ENCODE measurements around the gene PPP1R13L. TPM values are rescaled to one million over a fixed set of nuclear protein-coding genes. Genes with fewer than 3 reads are reported as not detected.
"Not testable (repeated sequence)": the region's sequence is repeated elsewhere in the genome, so short reads cannot be mapped to it uniquely, and the experiment has no call there.

Gene PPP1R13L
- total and polyA plus RNA-seq, 12 donors, result 85.2 to 265 (median 166) TPM

GRCh38 chr19:45340899-45341453 lies 63.9 kb downstream of the PPP1R13L start:
- Histone ChIP-seq H3K27ac (no peak overlapping the region), H3K27me3 (peaks cover 6 to 42% (median 34%) of the 10 kb centered on the region in 7 donors), H3K9me3 (no peaks in the 10 kb centered on the region), H3K4me3 (peak overlapping the region in 8 of 10 donors; percentile 17 to 34 (median 30)), H3K4me1 (peaks cover 0 to 10% (median 5%) of the 10 kb centered on the region in 9 donors), H3K36me3 (no peaks in the 10 kb centered on the region)
- ATAC-seq (peak in 1 of 8 donors; percentile 4), DNase-seq (no peak)
- TF ChIP-seq CTCF (IDR thresholded peaks at IDR 0.05), result no peak
- WGBS, 2 donors, result 14 to 16% methylated on average over 22 to 25 of the region's 25 CpGs
- intact Hi-C loops (cut with DNase I), result no loop called here

- no peak for TF ChIP-seq CTCF (IDR thresholded peaks at IDR 0.05)
- DNase-seq (no peak), ATAC-seq (peak in 1 of 8 donors; percentile 34)
- H3K9me3 ChIP-seq, result no peaks in the 10 kb centered on the region
- no peaks in the 10 kb centered on the region for H3K36me3 ChIP-seq
- H3K4me3 ChIP-seq, result peak within 1 kb of the TSS in 8 of 10 donors; percentile 17 to 34 (median 30)
- 12 to 13% methylated on average over 46 to 50 of the region's 50 CpGs for WGBS, 2 donors
- peaks cover 0 to 10% (median 5%) of the 10 kb centered on the region in 9 donors for H3K4me1 ChIP-seq
- peaks cover 6 to 39% (median 29%) of the 10 kb centered on the region in 7 donors for H3K27me3 ChIP-seq
- intact Hi-C loops (cut with DNase I), result no loop called here
- no peak within 1 kb of the TSS for H3K27ac ChIP-seq
These were observed 64.5 kb downstream of the PPP1R13L start, which contains the start of gene KLC3 for GRCh38 chr19:45340232-45340898. Gene KLC3, plus strand, starts transcription at chr19:45340750. Its CDS starts 4,792 bp downstream, at chr19:45345542.

- H3K36me3 ChIP-seq, result no peaks in the 10 kb centered on the region
- TF ChIP-seq CTCF (IDR thresholded peaks at IDR 0.05), result no peak
- intact Hi-C loops (cut with DNase I), result loop anchor here in 6 of 10 donors (2.0 to 10.0 kb wide), 7 partner anchors 82 to 437 kb away; partner anchors contain the start of genes MARK4 (in 2 of the 6) and APOE (in 1 of the 6)
These were observed 65.2 kb downstream of the PPP1R13L start for GRCh38 chr19:45339629-45340028.

GRCh38 chr19:45336696-45337251 lies 68.1 kb downstream of the PPP1R13L start:
- WGBS, 2 donors, result 62 to 66% methylated on average over 11 of the region's 11 CpGs
- ATAC-seq, result no peak
- Histone ChIP-seq H3K36me3 (no peaks in the 10 kb centered on the region), H3K4me1 (peaks cover 0 to 10% (median 5%) of the 10 kb centered on the region in 9 donors), H3K27ac (no peak overlapping the region), H3K9me3 (no peaks in the 10 kb centered on the region), H3K27me3 (peaks cover 6 to 29% (median 24%) of the 10 kb centered on the region in 7 donors), H3K4me3 (no peak overlapping the region)
- no peak for TF ChIP-seq CTCF (IDR thresholded peaks at IDR 0.05)
- no peak for DNase-seq
- intact Hi-C loops (cut with DNase I), result loop anchor here in 5 of 10 donors (5.0 to 10.0 kb wide), 6 partner anchors 79 to 434 kb away; partner anchors contain the start of genes MARK4 (in 2 of the 5) and APOE (in 1 of the 5)

More at GRCh38 chr19:45339629-45340028, 65.2 kb downstream of the PPP1R13L start:
- H3K27ac ChIP-seq, result no peak overlapping the region
- no peaks in the 10 kb centered on the region for H3K9me3 ChIP-seq
- no peak for DNase-seq
- ATAC-seq, result no peak
- 79 to 85% methylated on average over 6 of the region's 6 CpGs for WGBS, 2 donors
- peaks cover 0 to 10% (median 5%) of the 10 kb centered on the region in 9 donors for H3K4me1 ChIP-seq
- no peak overlapping the region for H3K4me3 ChIP-seq
- H3K27me3 ChIP-seq, result peaks cover 6 to 34% (median 24%) of the 10 kb centered on the region in 7 donors

- not testable (repeated sequence) for H3K4me3 ChIP-seq, DNase-seq, H3K36me3 ChIP-seq, H3K27ac ChIP-seq, ATAC-seq, H3K4me1 ChIP-seq, H3K9me3 ChIP-seq
- peaks cover 0 to 16% (median 13%) of the 10 kb centered on the region in 7 donors for H3K27me3 ChIP-seq
- intact Hi-C loops (cut with DNase I), result loop anchor here in 5 of 10 donors (5.0 to 10.0 kb wide), 6 partner anchors 78 to 433 kb away; partner anchors contain the start of genes MARK4 (in 2 of the 5) and APOE (in 1 of the 5)
- 88 to 94% methylated on average over 4 of the region's 4 CpGs for WGBS, 2 donors
These were observed 70.0 kb downstream of the PPP1R13L start for GRCh38 chr19:45334881-45335280.

Data from heart right ventricle (tissue), 16 donors.